Vagina (tissue), 2 donors: ENCODE data around the gene CHRNA4.

Experiments used
- POLR2A ChIP-seq, 2 donors: fragments of 450-650 bp; IDR thresholded peaks; one replicate each; pipeline ENCODE4 v1.6.1; 2017; ENCODE audit warnings: antibody characterized with exemption in 2 of 2, mild to moderate bottlenecking in 2 of 2, moderate library complexity in 2 of 2
- POLR2AphosphoS5 ChIP-seq, 2 donors: sonication (generic); formaldehyde crosslinking; IDR thresholded peaks; one replicate each; pipeline ENCODE4 v1.9.0; 2017; ENCODE audit warnings: antibody characterized with exemption in 2 of 2, mild to moderate bottlenecking in 2 of 2, low read depth in 1 of 2; ENCODE audit not compliant: insufficient read depth in 1 of 2
- TF ChIP-seq, protein P1 (sequence below), 3 experiments: fragments of 450-650 bp in 2 of 3; fragments of 200-600 bp in 1 of 3; sonication (generic) in 1 of 3; IDR thresholded peaks; one replicate each; pipeline ENCODE4 v1.5.1; 2017 to 2019; ENCODE audit warnings: antibody characterized with exemption in 3 of 3, mild to moderate bottlenecking in 2 of 3, moderate library complexity in 2 of 3

DNA sequence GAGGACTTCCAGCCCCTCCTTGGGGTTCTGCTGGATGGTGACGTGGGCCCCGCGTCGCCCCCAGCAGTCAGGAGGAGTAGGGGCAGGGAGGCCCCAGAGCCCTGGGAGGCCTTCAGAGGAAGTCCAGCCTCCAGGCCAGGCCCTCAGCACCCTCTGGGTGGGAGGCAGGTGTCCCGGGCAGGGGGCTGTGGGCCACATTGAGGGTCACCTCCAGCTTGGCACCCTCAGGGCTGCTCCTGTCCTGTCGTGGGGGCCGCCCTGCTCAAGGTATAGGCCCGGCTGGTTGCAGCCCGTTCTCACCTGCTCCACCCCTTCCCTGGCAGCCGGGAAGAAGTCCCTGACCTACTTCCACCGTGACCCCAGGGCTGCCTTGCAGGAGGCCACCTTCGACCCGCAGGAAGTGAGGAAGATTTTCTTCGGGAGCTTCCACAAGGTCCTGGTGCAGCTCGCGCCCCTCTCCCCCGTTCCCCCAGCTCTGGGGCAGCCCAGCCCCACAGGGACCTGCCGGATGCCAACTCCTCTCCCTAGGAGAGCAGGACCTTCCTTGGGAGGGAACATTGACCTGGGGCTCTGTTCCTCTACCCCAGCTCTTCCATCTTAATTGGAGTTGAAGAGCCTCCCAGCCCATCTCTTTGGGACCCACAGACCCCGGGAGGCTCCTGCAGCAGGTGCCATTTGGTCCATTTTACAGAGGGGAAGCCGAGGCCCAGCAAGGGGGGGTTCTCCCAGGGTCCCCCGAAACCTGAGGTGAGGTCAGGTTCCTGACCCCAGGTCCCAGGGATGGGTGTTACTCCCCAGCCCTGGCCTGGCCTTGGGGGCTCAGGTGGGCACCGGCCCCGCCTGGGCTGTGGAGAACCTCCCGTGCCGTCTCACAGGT, 41.7 kb downstream of the CHRNA4 start:
- no peak for TF ChIP-seq POLR2AphosphoS5 (IDR thresholded peaks at IDR 0.05; ENCODE audit: insufficient read depth in 1 of 2, low read depth in 1 of 2)
- TF ChIP-seq, protein P1, sequence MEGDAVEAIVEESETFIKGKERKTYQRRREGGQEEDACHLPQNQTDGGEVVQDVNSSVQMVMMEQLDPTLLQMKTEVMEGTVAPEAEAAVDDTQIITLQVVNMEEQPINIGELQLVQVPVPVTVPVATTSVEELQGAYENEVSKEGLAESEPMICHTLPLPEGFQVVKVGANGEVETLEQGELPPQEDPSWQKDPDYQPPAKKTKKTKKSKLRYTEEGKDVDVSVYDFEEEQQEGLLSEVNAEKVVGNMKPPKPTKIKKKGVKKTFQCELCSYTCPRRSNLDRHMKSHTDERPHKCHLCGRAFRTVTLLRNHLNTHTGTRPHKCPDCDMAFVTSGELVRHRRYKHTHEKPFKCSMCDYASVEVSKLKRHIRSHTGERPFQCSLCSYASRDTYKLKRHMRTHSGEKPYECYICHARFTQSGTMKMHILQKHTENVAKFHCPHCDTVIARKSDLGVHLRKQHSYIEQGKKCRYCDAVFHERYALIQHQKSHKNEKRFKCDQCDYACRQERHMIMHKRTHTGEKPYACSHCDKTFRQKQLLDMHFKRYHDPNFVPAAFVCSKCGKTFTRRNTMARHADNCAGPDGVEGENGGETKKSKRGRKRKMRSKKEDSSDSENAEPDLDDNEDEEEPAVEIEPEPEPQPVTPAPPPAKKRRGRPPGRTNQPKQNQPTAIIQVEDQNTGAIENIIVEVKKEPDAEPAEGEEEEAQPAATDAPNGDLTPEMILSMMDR (IDR thresholded peaks at IDR 0.05): no peak
- no peak for TF ChIP-seq POLR2A (IDR thresholded peaks at IDR 0.05)
